NCI-H345 treated with DMSO at 0.1 percent for 48 hours (cell line): ENCODE data around the gene ADRB2.
"Not testable (repeated sequence)": the region's sequence is repeated elsewhere in the genome, so short reads cannot be mapped to it uniquely, and the experiment has no call there.

Source experiments
- DNase-seq: peaks from one replicate; lab custom pipeline; 2025; ENCODE audit not compliant: unreplicated experiment; lab: John Stamatoyannopoulos, UW

The ADRB2 gene

GRCh38 chr5:148826053-148826738 is at the start of gene ADRB2:
ADRB2 (plus strand) TSS chr5:148826611; CDS start chr5:148826832, 221 bp downstream.
- peak; percentile 27 for DNase-seq

GRCh38 chr5:148776780-148777179 is 49.6 kb upstream of the ADRB2 start:
- no peak for DNase-seq

GRCh38 chr5:148778882-148779281 is 47.5 kb upstream of the ADRB2 start:
- DNase-seq, result no peak

- no peak for DNase-seq
Observed at GRCh38 chr5:148780711-148781110, 45.7 kb upstream of the ADRB2 start.

GRCh38 chr5:148781766-148782165 is 44.6 kb upstream of the ADRB2 start:
- DNase-seq, result no peak

GRCh38 chr5:148785223-148785622 is 41.2 kb upstream of the ADRB2 start:
- no peak for DNase-seq

- no peak for DNase-seq
Observed at GRCh38 chr5:148786456-148786855, 40.0 kb upstream of the ADRB2 start.

- no peak for DNase-seq
Observed at GRCh38 chr5:148788636-148789035, 37.8 kb upstream of the ADRB2 start.

GRCh38 chr5:148790545-148791333 is 35.7 kb upstream of the ADRB2 start:
- DNase-seq, result no peak

- DNase-seq, result no peak
Observed at GRCh38 chr5:148791334-148791667, 35.1 kb upstream of the ADRB2 start.

GRCh38 chr5:148791696-148792095 is 34.7 kb upstream of the ADRB2 start:
- no peak for DNase-seq

GRCh38 chr5:148792744-148793143 is 33.7 kb upstream of the ADRB2 start:
- no peak for DNase-seq

- DNase-seq, result no peak
Observed at GRCh38 chr5:148793261-148793660, 33.1 kb upstream of the ADRB2 start.

- no peak for DNase-seq
Observed at GRCh38 chr5:148794275-148794674, 32.1 kb upstream of the ADRB2 start.

- no peak for DNase-seq
Observed at GRCh38 chr5:148794729-148795561, 31.5 kb upstream of the ADRB2 start.

GRCh38 chr5:148796936-148797335 is 29.5 kb upstream of the ADRB2 start:
- no peak for DNase-seq

GRCh38 chr5:148798786-148799185 is 27.6 kb upstream of the ADRB2 start:
- no peak for DNase-seq

GRCh38 chr5:148799737-148800527 is 26.5 kb upstream of the ADRB2 start:
- no peak for DNase-seq

GRCh38 chr5:148801682-148802276 is 24.6 kb upstream of the ADRB2 start:
- DNase-seq, result no peak

GRCh38 chr5:148803451-148803850 is 23.0 kb upstream of the ADRB2 start:
- DNase-seq, result not testable (repeated sequence)

GRCh38 chr5:148804393-148804792 is 22.0 kb upstream of the ADRB2 start:
- DNase-seq, result no peak
